ENCODE data around the gene PRPS1. TPM values are rescaled to one million over a fixed set of nuclear protein-coding genes. Genes with fewer than 3 reads are reported as not detected.
"Not testable (repeated sequence)": the region's sequence is repeated elsewhere in the genome, so short reads cannot be mapped to it uniquely, and the experiment has no call there.

The PRPS1 gene
- total RNA-seq, 1 experiment from 2014 or later: 113 TPM

DNA sequence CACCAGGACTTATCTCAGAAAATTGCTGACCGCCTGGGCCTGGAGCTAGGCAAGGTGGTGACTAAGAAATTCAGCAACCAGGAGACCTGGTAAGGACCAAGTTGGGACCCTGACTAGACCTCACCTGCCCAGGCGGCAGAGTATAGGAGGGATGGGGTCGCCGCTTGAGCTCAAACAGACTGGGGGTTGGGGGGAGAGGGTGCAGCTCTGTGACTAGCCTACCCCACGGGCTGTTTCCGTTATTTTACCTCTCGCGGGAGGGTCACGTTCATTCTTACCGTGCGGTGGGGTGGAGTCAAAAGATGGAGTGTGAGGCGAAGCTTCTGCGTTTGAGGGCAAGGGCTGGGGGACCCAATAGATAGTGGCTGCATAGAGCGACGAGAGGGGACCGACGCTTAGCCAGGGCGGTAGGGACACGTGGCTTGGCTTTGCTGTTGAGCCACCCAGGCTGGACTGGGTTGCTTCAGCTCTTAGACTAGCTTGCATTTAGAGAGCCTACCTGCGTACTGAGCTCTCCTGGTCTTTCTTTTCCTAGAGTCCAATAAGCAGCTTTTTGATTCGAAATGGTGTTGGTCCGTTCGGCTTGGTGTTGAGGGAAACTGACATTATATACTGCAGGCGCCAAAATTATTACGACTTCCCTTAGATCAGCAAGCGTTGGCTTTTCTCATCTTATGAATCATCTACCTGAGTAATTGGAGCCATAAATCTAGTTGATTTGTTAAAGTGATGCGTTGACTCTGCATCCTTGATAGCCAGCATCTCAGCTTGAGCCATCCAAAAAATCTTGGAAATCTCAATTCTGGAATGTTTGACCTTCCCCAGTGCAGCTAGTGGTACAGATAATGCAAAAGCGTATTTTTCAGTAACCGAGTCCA, 591 bp downstream of the PRPS1 start:
- peak; percentile 64 for DNase-seq (ENCODE audit: low spot score)

DNA sequence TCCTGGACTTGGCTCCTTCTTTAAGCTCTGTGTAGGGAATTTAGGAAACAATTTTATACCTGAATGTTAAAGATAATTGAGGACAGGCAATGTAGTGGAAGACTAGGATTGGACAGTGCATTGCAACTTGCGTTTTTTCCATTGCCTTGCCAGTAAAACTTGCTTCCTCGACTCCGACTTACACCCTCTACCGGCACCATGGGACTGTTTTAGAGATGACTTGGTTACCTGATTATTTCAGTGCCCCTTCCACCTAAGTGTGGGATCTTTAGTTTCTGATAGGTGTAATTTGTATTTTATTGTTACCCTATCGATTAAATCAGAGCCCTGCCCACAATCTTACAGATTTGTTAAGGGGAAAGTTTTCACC, 1.2 kb downstream of the PRPS1 start:
- in situ Hi-C loops (cut with HindIII; ENCODE audit: low sequenced_read_pairs): no loop called here

More for the DNA sequence above, 591 bp downstream of the PRPS1 start:
- in situ Hi-C loops (cut with HindIII; ENCODE audit: low sequenced_read_pairs): no loop called here

DNA sequence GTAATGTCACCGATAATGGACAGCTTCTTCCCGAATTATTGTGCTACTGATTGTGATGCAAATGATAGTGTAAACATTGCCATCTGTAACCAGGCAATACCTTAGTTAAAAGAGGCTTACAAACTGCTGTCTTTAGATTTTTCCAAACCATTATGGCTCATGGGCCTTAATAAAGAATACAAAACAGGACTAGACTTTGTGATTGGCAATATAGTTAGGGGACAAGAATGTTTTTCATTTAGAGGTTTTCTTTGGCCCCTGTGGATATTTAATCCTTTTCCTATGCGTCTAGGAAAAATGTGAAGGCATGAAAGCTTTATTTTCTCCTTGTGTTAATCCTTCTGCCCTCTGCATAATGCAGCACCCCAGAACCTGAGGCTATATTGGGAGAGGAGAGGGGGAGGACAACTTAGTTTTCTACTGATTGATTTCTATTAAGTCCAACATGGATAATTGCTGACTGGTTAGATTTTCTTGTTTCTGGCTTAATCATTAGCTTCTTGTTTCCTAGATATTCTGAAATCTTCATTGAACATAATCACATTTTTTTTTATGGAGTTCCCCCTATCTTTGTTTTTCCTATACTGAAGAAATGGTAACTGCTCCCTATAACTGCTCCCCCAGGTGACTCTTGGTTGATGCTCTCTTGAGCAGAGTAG, 1.9 kb downstream of the PRPS1 start:
- in situ Hi-C loops (cut with HindIII; ENCODE audit: low sequenced_read_pairs): no loop called here
- DNase-seq (ENCODE audit: low spot score): no peak

More for the DNA sequence above, 1.2 kb downstream of the PRPS1 start:
- DNase-seq (ENCODE audit: low spot score): peak; percentile 50

DNA sequence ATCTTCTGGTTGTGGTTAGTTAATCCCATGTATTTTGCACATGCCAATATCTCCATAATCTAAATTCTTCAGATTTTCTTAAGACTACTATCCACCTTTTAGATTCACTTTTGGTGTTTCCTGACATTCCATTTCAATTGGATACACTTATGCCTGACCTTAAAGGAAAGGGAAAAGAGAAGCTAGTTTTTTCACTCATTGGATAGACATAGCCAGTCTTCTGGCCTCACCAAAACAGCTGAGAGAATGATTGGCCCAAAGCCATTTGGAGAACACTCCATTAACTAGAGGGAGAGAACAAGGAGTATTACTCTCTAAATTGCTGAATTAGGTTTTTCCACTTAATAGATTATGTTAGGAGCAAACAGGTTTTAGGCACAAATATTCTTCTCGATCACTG, 4.0 kb downstream of the PRPS1 start:
- in situ Hi-C loops (cut with HindIII; ENCODE audit: low sequenced_read_pairs): no loop called here
- DNase-seq (ENCODE audit: low spot score): peak; percentile 19

DNA sequence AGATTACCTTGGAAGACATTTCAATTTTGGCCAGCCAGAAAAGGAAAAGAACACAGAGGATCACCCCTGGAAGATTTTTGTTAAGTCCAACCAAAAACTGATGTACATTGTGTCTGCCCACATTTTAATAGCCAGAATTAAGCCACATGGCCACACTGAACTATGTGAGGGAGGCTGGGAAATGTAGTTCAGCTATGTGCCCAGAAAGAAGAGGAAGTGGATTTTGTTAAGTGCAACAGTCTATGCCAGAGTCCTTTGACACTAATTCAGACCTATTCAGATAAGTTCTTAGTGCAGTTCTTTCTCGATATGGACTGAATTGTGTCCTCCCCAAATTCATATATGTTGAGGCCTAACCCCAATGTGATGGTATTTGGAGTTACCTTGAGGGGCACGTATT, 18.4 kb downstream of the PRPS1 start:
- in situ Hi-C loops (cut with HindIII; ENCODE audit: low sequenced_read_pairs): no loop called here
- no peak for DNase-seq (ENCODE audit: low spot score)

DNA sequence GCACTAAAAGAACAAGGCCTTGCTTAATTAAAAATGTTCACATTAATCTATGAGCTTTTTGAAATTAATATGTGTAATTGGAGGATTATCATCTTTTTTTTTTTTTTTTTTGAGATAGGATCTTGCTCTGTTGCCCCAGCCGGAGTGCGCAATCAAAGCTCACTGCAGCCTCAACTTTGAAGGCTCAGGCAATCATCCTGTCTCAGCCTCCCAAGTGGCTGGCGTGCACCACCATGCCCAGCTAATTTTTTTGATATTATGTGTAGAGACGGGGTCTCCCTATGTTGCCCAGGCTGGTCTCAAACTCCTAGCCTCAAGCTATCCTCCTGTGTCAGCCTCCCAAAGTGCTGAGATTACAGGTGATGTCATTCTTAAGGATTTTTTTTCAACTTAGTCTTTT, 20.0 kb downstream of the PRPS1 start:
- in situ Hi-C loops (cut with HindIII; ENCODE audit: low sequenced_read_pairs): no loop called here
- DNase-seq (ENCODE audit: low spot score): no peak

DNA sequence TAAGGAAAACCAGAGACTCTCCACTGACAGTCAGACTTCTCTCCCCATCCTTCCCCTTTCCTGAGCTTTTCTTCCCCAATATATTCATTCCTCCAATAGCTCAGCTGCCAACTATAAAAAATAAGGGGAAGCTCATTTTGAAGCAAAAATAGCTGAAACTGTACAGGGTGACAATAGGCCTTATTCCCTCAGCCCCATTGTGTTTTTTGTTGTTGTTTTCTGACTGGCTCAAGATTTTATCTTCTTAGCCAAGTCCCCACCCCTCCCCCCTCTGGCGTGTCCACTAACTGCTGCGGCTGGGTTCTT, 26.2 kb downstream of the PRPS1 start:
- DNase-seq (ENCODE audit: low spot score): no peak
- in situ Hi-C loops (cut with HindIII; ENCODE audit: low sequenced_read_pairs): no loop called here

DNA sequence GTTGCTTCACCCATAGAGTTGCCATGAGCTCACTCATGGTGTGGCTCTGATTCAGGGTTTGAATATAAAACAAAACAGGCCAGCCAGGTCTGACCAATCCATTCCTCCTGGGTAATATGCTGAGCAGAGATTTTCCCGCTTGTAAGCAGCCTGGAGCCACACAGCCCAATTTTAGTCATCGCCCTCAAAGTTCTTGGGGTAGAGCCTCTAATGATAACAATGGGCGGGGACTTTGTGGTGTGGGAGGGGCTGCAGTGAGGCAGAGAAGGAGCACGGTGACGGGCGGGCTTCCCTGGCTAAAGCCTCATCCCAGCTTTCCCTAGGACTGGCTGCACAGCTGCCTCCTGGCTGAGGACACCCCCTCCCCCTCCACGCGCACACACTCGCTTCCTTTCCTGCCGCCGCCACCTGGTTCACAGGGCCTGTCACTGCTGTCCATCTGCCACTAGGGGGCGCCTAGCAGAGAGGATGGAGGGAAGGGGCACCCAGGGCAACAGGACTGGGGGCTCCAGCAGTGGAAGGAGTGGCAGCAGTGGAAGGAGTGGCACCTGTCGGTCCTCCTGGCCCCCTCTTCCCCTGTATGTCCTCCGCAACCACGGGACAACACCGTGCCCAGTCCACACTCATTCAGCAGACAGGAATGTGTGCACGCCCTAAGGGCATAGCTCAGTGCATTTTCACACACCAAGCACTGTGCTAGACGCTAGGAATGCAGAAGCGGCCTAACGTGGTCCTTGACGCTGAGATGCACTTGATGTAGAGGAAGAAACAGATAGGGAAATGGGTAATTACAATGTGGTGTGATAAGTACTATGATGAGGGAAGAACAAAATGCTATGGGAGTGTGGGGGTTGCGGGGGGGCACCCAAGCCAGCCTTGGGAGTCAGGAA, 26.8 kb downstream of the PRPS1 start:
- peak; percentile 30 for DNase-seq (ENCODE audit: low spot score)
- in situ Hi-C loops (cut with HindIII; ENCODE audit: low sequenced_read_pairs): no loop called here

DNA sequence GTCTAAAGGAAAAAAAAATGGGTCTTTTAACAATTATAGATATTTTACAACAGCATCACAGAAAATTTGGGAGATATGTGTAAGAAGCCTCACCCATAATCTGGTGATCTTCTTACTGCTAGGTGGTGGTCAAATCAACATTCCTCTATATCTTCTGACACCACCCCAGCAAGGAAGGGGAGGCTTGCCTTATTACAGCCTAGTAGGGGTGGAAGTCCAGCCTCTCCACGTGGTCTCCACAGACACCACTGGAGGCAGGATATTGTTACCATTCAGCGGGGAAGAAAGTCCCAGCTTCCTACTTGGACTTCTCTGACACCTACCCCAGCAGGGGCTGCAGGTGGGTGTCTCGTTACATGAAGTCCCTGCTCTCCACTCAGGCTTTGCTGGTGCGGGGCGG, 28.7 kb downstream of the PRPS1 start:
- DNase-seq (ENCODE audit: low spot score): no peak
- in situ Hi-C loops (cut with HindIII; ENCODE audit: low sequenced_read_pairs): no loop called here

DNA sequence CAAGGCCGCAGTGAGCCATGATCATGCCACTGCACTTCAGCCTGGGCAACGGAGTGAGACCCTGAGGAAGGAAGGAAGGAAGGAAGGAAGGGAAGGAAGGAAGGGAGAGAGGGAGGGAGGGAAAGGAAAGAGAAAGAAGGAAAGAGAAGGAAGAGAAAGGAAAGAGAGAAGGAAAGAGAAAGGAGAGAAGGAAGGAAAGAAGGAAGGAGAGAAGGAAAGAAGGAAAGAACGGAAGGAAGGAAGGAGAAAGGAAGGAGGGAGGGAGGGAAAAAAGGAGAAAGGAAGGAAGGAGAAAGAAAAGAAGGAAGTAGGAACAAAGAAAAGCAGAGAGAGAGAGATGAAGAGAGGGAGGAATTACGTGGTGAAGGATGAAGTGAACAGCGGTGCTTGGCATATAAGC, 30.4 kb downstream of the PRPS1 start:
- in situ Hi-C loops (cut with HindIII; ENCODE audit: low sequenced_read_pairs): no loop called here
- no peak for DNase-seq (ENCODE audit: low spot score)

DNA sequence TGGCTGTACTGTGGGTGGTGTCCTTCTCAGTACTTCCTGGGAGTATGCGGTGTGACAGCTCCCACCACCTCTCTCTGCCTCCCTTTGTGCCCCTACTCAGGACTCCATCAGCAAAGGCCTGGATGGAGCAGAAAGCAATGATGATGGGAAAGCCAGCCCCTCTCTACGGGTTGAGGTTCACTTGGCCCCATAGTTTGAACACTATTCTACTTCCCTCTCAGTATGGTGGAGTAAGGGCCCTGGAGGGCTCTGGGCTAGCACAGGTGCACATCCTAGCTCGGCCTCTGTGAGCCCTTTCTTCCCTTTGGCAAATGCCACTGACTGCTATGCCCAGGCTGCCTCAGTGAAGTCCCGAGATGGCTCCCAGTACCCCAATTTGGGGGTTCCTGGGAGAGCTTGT, 31.0 kb downstream of the PRPS1 start:
- DNase-seq (ENCODE audit: low spot score): no peak
- in situ Hi-C loops (cut with HindIII; ENCODE audit: low sequenced_read_pairs): no loop called here

DNA sequence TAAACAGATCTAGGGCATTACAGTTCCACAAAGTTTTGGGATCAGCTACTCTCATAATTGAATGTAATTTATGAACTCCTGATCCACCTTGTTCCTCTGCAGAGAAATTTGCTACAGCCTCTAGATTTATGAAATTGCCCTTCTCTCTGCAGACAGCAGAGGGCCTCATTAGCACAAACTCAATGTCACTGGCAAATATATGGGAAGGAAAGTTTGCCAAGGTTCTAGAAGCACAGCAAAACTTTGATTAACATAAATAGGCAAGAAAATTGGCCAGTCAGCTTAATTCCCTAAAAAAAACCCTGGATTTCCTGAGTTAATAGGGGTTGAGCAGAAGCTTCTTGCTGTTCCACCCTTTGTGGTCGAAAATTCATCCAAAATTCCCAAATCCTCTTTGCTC, 31.5 kb downstream of the PRPS1 start:
- in situ Hi-C loops (cut with HindIII; ENCODE audit: low sequenced_read_pairs): no loop called here
- peak; percentile 73 for DNase-seq (ENCODE audit: low spot score)

DNA sequence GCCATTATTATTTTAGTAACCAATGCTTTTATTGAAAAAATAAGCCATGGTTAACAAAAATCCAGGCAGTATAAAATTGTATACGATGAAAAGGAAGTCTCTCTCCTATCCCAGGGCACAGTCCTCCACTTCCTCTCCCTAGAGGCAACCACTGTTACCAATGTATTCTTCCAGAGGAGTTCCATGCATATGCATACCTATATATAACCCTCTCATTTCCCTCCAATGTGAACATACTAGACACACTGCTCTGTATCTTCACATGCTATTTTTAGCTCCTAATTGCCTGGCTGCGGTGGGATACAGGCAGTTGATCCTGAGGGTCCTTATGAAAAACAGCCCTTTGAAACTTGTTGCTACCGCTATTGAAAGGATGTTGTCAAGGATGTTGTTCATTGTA, 33.8 kb downstream of the PRPS1 start:
- in situ Hi-C loops (cut with HindIII; ENCODE audit: low sequenced_read_pairs): no loop called here
- no peak for DNase-seq (ENCODE audit: low spot score)

DNA sequence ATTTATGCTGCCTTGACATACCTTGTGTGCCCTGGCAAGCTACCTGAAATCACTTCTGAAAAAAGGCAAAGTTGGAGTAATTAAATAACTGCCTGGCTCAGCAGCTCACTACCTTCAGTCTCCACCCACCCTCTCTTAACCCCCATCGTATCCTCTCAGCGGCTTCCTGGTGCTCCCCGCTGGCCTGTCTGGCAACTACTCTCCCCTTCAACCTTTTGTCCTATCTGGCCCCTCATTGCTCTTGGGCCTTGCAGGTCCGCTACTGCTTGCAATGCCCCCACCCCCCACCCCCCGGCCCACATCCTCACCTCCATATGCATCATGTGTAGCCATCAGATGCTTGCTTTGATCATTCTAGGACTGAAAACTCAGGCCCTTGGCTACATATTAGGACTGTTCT, 34.5 kb downstream of the PRPS1 start:
- DNase-seq (ENCODE audit: low spot score): no peak
- in situ Hi-C loops (cut with HindIII; ENCODE audit: low sequenced_read_pairs): no loop called here

DNA sequence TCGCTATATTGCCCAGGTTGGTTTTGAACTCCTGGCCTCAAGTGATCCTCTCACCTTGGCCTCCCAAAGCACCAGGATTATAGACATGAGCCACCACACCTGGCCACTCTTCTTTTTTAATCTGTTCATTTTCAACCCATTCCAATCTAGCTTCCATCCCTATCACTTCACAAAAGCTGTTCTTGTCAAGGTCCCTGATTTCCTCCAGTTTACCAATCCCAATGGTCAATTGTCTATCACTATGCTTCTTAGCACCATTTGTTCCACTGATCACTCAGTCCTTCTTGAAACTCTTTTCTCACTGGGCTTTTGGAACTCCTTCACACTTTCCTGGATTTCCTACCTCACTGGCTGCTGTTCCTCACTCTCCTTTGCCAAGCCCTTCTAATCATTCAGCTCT, 38.6 kb downstream of the PRPS1 start:
- no peak for DNase-seq (ENCODE audit: low spot score)
- in situ Hi-C loops (cut with HindIII; ENCODE audit: low sequenced_read_pairs): no loop called here

DNA sequence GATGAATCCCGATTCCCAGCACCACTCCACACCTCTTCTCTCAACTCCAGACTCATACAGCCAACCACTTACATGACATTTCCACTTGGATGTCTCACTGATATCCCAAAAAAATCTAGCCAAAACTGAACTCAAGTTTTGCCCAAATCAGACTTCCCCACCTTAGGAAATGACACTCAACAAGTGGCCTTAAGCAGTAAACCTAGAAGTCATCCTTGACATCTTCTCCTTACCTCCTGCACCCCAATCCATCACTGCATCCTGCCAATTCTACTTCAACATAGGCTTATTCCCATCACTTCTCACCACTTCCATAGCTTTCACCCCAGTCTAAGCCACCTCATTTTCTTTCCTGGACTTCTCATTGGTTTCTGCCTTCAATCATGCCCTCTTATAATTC, 39.1 kb downstream of the PRPS1 start:
- no peak for DNase-seq (ENCODE audit: low spot score)
- in situ Hi-C loops (cut with HindIII; ENCODE audit: low sequenced_read_pairs): no loop called here

DNA sequence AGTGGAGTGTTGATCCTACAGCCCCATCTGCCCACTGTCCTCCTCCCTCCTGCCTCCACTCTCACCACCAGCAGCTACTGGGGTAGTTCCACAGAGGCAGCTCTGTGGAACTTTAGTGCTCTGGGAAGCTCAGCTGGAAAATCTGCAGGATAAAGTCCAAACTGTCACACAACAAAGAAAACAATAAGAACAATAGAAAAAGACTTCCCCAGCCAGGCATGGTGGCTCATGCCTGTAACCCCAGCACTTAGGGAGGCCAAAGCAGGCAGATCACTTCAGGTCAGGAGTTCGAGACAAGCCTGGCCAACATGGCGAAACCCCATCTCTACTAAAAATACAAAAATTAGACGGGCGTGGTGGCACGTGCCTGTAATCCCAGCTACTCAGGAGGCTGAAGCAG, 40.4 kb downstream of the PRPS1 start:
- DNase-seq (ENCODE audit: low spot score); in situ Hi-C loops (cut with HindIII; ENCODE audit: low sequenced_read_pairs): not testable (repeated sequence)

DNA sequence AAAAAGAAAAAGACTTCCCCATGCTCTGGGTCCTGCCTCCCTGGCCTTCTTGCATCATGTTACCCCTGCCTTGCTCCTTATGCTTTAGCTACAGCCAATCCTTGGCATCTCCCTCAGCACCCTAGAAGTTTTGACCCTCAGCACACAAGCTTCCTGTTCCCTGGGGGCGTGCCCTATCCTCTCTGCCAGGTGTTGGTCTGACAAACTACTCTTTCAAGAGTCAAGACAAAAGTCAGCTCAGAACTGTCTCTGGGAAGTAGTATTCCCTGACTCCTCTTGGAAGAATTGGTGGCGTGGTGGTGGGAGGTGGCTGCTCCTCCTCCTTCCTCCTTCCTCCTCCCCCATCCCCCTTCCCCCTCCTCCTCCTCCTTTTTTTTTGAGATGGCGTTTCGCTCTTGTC, 41.0 kb downstream of the PRPS1 start:
- no peak for DNase-seq (ENCODE audit: low spot score)
- in situ Hi-C loops (cut with HindIII; ENCODE audit: low sequenced_read_pairs): no loop called here

DNA sequence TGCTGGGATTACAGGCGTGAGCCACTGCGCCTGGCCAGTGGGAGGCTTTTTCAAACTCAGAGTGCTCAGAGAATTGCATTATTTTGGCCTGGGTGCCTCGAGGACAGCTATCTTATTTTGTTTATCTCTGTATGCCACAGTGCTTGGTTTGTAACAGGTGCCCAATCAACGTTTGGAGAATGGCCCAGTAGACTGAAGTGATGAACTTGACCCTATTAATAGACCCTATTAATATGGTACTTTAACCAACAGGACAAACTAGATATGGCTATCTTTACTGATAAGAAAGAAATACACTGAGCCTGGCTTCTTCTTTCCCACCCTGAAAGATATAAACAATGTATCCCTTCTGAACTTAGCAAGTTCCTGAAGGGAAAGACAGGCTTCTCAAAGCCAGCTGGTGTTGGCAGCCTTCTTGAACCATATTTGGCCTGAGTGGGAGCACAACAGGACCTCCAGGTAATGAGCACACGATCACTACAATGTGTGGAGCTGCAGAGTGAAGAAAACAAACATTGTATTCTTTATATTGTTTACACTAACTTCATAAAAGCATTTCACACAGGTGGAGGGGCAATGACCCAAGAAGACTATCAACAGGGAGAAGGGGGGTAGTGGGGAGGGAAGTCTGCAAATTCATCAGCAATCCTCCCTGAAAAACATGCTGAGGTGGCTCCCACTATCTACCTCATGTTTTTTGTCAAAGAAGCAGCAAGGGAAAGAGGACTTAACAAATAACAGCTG, 41.7 kb downstream of the PRPS1 start:
- in situ Hi-C loops (cut with HindIII; ENCODE audit: low sequenced_read_pairs): no loop called here
- peak; percentile 80 for DNase-seq (ENCODE audit: low spot score)

All from G401 (cell line).